Activated CD8-positive, alpha-beta T cell treated with anti-CD3 and anti-CD28 coated beads for 36 hours (primary cell): ENCODE measurements around the gene ULBP2. TPM values are rescaled to one million over a fixed set of nuclear protein-coding genes. Genes with fewer than 3 reads are reported as not detected.
"Not testable (repeated sequence)": the region's sequence is repeated elsewhere in the genome, so short reads cannot be mapped to it uniquely, and the experiment has no call there.

Experiments
- ATAC-seq: fragments of 200-7000 bp; cut with Tn5 transposase; one replicate; pipeline ENCODE4 v1.10.0; 2021; ENCODE audit warnings: mild to moderate bottlenecking, moderate library complexity
- CTCF ChIA-PET: fragments of 350-600 bp; sonication (Branson Sonifier 250); formaldehyde crosslinking; loops from one replicate; lab custom pipeline; 2021; ENCODE audit warnings: antibody characterized with exemption; lab: Charles Lee
- POLR2A ChIA-PET: fragments of 350-600 bp; sonication (Branson Sonifier 250); formaldehyde crosslinking; loops from one replicate; lab custom pipeline; 2021; ENCODE audit warnings: antibody characterized with exemption; lab: Charles Lee
- DNase-seq: peaks from one replicate; pipeline ENCODE4 v3.0.0-alpha.2; 2020
- H3K27ac Mint-ChIP-seq: one replicate; pipeline ENCODE4 v1.8.0; 2021; ENCODE audit warnings: mild to moderate bottlenecking, mixed read lengths
- H3K27me3 Mint-ChIP-seq: one replicate; pipeline ENCODE4 v1.8.0; 2021; ENCODE audit warnings: mixed read lengths
- H3K36me3 Mint-ChIP-seq: one replicate; pipeline ENCODE4 v1.8.0; 2021; ENCODE audit warnings: low read depth, mixed read lengths
- H3K4me1 Mint-ChIP-seq: one replicate; pipeline ENCODE4 v1.8.0; 2021; ENCODE audit warnings: low read depth, mixed read lengths
- H3K4me3 Mint-ChIP-seq: one replicate; pipeline ENCODE4 v1.8.0; 2021; ENCODE audit warnings: mild to moderate bottlenecking, moderate library complexity, mixed read lengths
- H3K9me3 Mint-ChIP-seq: one replicate; pipeline ENCODE4 v1.8.0; 2021; ENCODE audit warnings: mixed read lengths
- CTCF ChIP-seq: fragments of 200-600 bp; IDR thresholded peaks from one replicate; pipeline ENCODE4 v1.8.0; 2022; ENCODE audit warnings: antibody characterized with exemption, mild to moderate bottlenecking
- intact Hi-C: fragments of 100-400 bp; cut with micrococcal nuclease; formaldehyde crosslinking; loops from one replicate; pipeline ENCODE4 v1.10.0; 2022
- total RNA-seq, 2 experiments: library from RNA; stranded (reverse); gene quantifications; one replicate each; pipeline ENCODE4 v1.2.3, GENCODE V29; 2021

The ULBP2 gene
- total RNA-seq, 2 experiments from 2014 or later = 0.38 to 0.67 TPM

- DNase-seq (no peak), ATAC-seq (no peak)
- no peak for TF ChIP-seq CTCF
- H3K4me1 Mint-ChIP-seq = peaks cover 24% of the 10 kb centered on the region
- no peaks in the 10 kb centered on the region for H3K9me3 Mint-ChIP-seq
- H3K27ac Mint-ChIP-seq = no peak overlapping the region
- peaks cover 9% of the 10 kb centered on the region for H3K36me3 Mint-ChIP-seq
- no peak overlapping the region for H3K4me3 Mint-ChIP-seq
- peaks cover 68% of the 10 kb centered on the region for H3K27me3 Mint-ChIP-seq
- ChIA-PET POLR2A (no interaction called here), CTCF (no interaction called here)
- intact Hi-C loops = no loop called here
Observed at GRCh38 chr6:149967591-149967990, 25.8 kb downstream of the ULBP2 start.

GRCh38 chr6:149967999-149968398, 26.2 kb downstream of the ULBP2 start:
- H3K36me3 Mint-ChIP-seq, POLR2A ChIA-PET, CTCF ChIA-PET, ATAC-seq, DNase-seq, intact Hi-C loops, H3K27ac Mint-ChIP-seq, H3K4me3 Mint-ChIP-seq, H3K9me3 Mint-ChIP-seq: not testable (repeated sequence)
- Mint-ChIP-seq H3K27me3 (peaks cover 70% of the 10 kb centered on the region), H3K4me1 (peaks cover 20% of the 10 kb centered on the region)

- POLR2A ChIA-PET, H3K27ac Mint-ChIP-seq, H3K36me3 Mint-ChIP-seq, ATAC-seq, intact Hi-C loops, DNase-seq, H3K9me3 Mint-ChIP-seq, CTCF ChIA-PET, H3K4me3 Mint-ChIP-seq: not testable (repeated sequence)
- H3K4me1 Mint-ChIP-seq = peaks cover 17% of the 10 kb centered on the region
- H3K27me3 Mint-ChIP-seq = peaks cover 68% of the 10 kb centered on the region
Observed at GRCh38 chr6:149968909-149969308, 27.1 kb downstream of the ULBP2 start.

GRCh38 chr6:149969635-149970034, 27.8 kb downstream of the ULBP2 start:
- H3K36me3 Mint-ChIP-seq = peaks cover 9% of the 10 kb centered on the region
- intact Hi-C loops = no loop called here
- CTCF ChIA-PET = interaction anchor here (1.0 kb wide), 1 partner anchor 47 kb away, joined by 3 read pairs; no protein-coding TSS in a partner anchor
- peaks cover 69% of the 10 kb centered on the region for H3K27me3 Mint-ChIP-seq
- no peaks in the 10 kb centered on the region for H3K9me3 Mint-ChIP-seq
- TF ChIP-seq CTCF = no peak
- POLR2A ChIA-PET = no interaction called here
- no peak for DNase-seq
- ATAC-seq = no peak
- H3K4me1 Mint-ChIP-seq = peaks cover 15% of the 10 kb centered on the region
- no peak overlapping the region for H3K4me3 Mint-ChIP-seq
- H3K27ac Mint-ChIP-seq = no peak overlapping the region

GRCh38 chr6:149974394-149974793, 32.6 kb downstream of the ULBP2 start:
- H3K36me3 Mint-ChIP-seq, H3K9me3 Mint-ChIP-seq, H3K27ac Mint-ChIP-seq, POLR2A ChIA-PET, intact Hi-C loops, H3K4me1 Mint-ChIP-seq, CTCF ChIA-PET, H3K4me3 Mint-ChIP-seq: not testable (repeated sequence)
- H3K27me3 Mint-ChIP-seq = peaks cover 64% of the 10 kb centered on the region
- peak; percentile 81 for ATAC-seq
- DNase-seq = peak; percentile 23

GRCh38 chr6:149974825-149975224, 33.0 kb downstream of the ULBP2 start:
- CTCF ChIA-PET = no interaction called here
- TF ChIP-seq CTCF = no peak

More at GRCh38 chr6:149974825-149975224, 33.0 kb downstream of the ULBP2 start:
- no peaks in the 10 kb centered on the region for H3K9me3 Mint-ChIP-seq
- no peak overlapping the region for H3K4me3 Mint-ChIP-seq
- H3K27ac Mint-ChIP-seq = no peak overlapping the region
- H3K36me3 Mint-ChIP-seq = peaks cover 6% of the 10 kb centered on the region
- peaks cover 7% of the 10 kb centered on the region for H3K4me1 Mint-ChIP-seq
- DNase-seq (no peak), ATAC-seq (peak; percentile 56)
- H3K27me3 Mint-ChIP-seq = peaks cover 62% of the 10 kb centered on the region
- POLR2A ChIA-PET = no interaction called here
- intact Hi-C loops = no loop called here
